ENCODE data around the gene BBS12. TPM values are rescaled to one million over a fixed set of nuclear protein-coding genes. Genes with fewer than 3 reads are reported as not detected.

The BBS12 gene
- total and polyA plus RNA-seq, 11 donors, result 1.1 to 11.9 (median 6.8) TPM

GRCh38 chr4:122762966-122763716 is 30.6 kb downstream of the BBS12 start:
- intact Hi-C loops (cut with DNase I), result loop anchor here in 4 of 10 donors (5.0 to 10.0 kb wide), 3 partner anchors 34 to 64 kb away; partner anchors contain the start of gene FGF2 (in 3 of the 4)
- no peak for TF ChIP-seq CTCF (IDR thresholded peaks at IDR 0.05)
- TF ChIP-seq POLR2A (IDR thresholded peaks at IDR 0.05), result no peak
- Histone ChIP-seq H3K27ac (peak overlapping the region in 2 of 12 donors; percentile 6 to 13), H3K4me1 (peaks cover 0 to 26% (median 6%) of the 10 kb centered on the region in 12 donors), H3K9me3 (no peaks in the 10 kb centered on the region), H3K27me3 (no peaks in the 10 kb centered on the region), H3K4me3 (no peak overlapping the region), H3K36me3 (no peaks in the 10 kb centered on the region)
- 91 to 94% (median 92%) methylated on average over 14 of the region's 14 CpGs for WGBS, 4 donors
- no peak for ATAC-seq
- no peak for DNase-seq

- no peak for TF ChIP-seq CTCF (IDR thresholded peaks at IDR 0.05)
- TF ChIP-seq POLR2A (IDR thresholded peaks at IDR 0.05), result no peak
- no peak overlapping the region for H3K4me3 ChIP-seq
- H3K36me3 ChIP-seq, result no peaks in the 10 kb centered on the region
- H3K9me3 ChIP-seq, result no peaks in the 10 kb centered on the region
- 53 to 74% (median 57%) methylated on average over 5 of the region's 5 CpGs for WGBS, 4 donors
- no peaks in the 10 kb centered on the region for H3K27me3 ChIP-seq
- H3K4me1 ChIP-seq, result peaks cover 0 to 24% (median 6%) of the 10 kb centered on the region in 12 donors
- DNase-seq, result no peak
- ATAC-seq, result no peak
- intact Hi-C loops (cut with DNase I), result loop anchor here in 4 of 10 donors (5.0 to 10.0 kb wide), 3 partner anchors 33 to 63 kb away; partner anchors contain the start of gene FGF2 (in 3 of the 4)
- no peak overlapping the region for H3K27ac ChIP-seq
These were observed 31.7 kb downstream of the BBS12 start for GRCh38 chr4:122764071-122764820.

- intact Hi-C loops (cut with DNase I), result loop anchor here in 4 of 10 donors (5.0 to 10.0 kb wide), 3 partner anchors 32 to 62 kb away; partner anchors contain the start of gene FGF2 (in 3 of the 4)
These were observed 32.3 kb downstream of the BBS12 start for GRCh38 chr4:122764821-122765215.

More at GRCh38 chr4:122764821-122765215, 32.3 kb downstream of the BBS12 start:
- H3K27ac ChIP-seq, result no peak overlapping the region
- no peak for TF ChIP-seq POLR2A (IDR thresholded peaks at IDR 0.05)
- no peak for TF ChIP-seq CTCF (IDR thresholded peaks at IDR 0.05)
- H3K4me1 ChIP-seq, result peaks cover 0 to 24% (median 6%) of the 10 kb centered on the region in 12 donors
- H3K4me3 ChIP-seq, result no peak overlapping the region
- no peaks in the 10 kb centered on the region for H3K9me3 ChIP-seq
- H3K36me3 ChIP-seq, result no peaks in the 10 kb centered on the region
- no peak for ATAC-seq
- H3K27me3 ChIP-seq, result no peaks in the 10 kb centered on the region
- whole genome bisulfite sequencing, 4 donors, result 82 to 87% (median 83%) methylated on average over 1 of the region's 1 CpG
- DNase-seq, result no peak

All from heart left ventricle (tissue), 16 donors.